Urinary bladder (tissue), 4 donors: Measurements from ENCODE around the gene ARL17A. TPM values are rescaled to one million over a fixed set of nuclear protein-coding genes. Genes with fewer than 3 reads are reported as not detected.
"Not testable (repeated sequence)": the region's sequence is repeated elsewhere in the genome, so short reads cannot be mapped to it uniquely, and the experiment has no call there.

Experiments used
- DNase-seq: peaks from one replicate; pipeline ENCODE4 v3.0.0-alpha.2; 2015; ENCODE audit errors: extremely low spot score
- H3K27ac ChIP-seq: one replicate; pipeline ENCODE4 v1.5.1; 2013; ENCODE audit warnings: low read depth, mild to moderate bottlenecking, moderate library complexity
- H3K36me3 ChIP-seq: one replicate; pipeline ENCODE4 v1.6.1; 2013; ENCODE audit warnings: mild to moderate bottlenecking, moderate library complexity; ENCODE audit not compliant: insufficient read depth
- H3K4me1 ChIP-seq: one replicate; pipeline ENCODE4 v1.6.1; 2013; ENCODE audit warnings: mild to moderate bottlenecking, moderate library complexity; ENCODE audit not compliant: insufficient read depth
- H3K4me3 ChIP-seq: one replicate; pipeline ENCODE4 v1.5.1; 2013; ENCODE audit warnings: low read depth, low read length
- WGBS: extraction: QIAGEN DNeasy Blood & Tissue Kit; methylation state at CpG from one replicate; pipeline ENCODE4 v1.1.7; 2013; 5-methylcytosine and 5-hydroxymethylcytosine counted together
- polyA plus RNA-seq: library from polyadenylated mRNA; stranded (reverse); fragments of 200-250 nt; gene quantifications from one replicate; pipeline ENCODE4 v1.2.3, GENCODE V29; 2013
- total RNA-seq: library from RNA; depleted of rRNA; stranded (reverse); fragments of >200 nt; gene quantifications from one replicate; pipeline ENCODE4 v1.2.3, GENCODE V29; 2014
- donor health status: healthy with polysubstance abuse.
- donor health status: healthy.

Gene ARL17A
- total and polyA plus RNA-seq, 2 donors = 6.0 to 12.4 TPM

GRCh38 chr17:46590157-46591146 is 11.0 kb upstream of the ARL17A start, which contains the start of gene NSF:
Gene NSF, plus strand, starts transcription at chr17:46590669. Its CDS starts 107 bp downstream, at chr17:46590776.
- WGBS = no CpG with 5 or more reads among the region's 95 CpGs
- not testable (repeated sequence) for H3K4me3 ChIP-seq, H3K27ac ChIP-seq, H3K4me1 ChIP-seq, H3K36me3 ChIP-seq, DNase-seq

- DNase-seq, H3K4me3 ChIP-seq, H3K36me3 ChIP-seq, H3K27ac ChIP-seq, H3K4me1 ChIP-seq: not testable (repeated sequence)
- WGBS = no CpG with 5 or more reads among the region's 3 CpGs
Measured at GRCh38 chr17:46585444-46585843, 6.0 kb upstream of the ARL17A start.

- H3K27ac ChIP-seq, DNase-seq, H3K4me1 ChIP-seq, H3K36me3 ChIP-seq, H3K4me3 ChIP-seq: not testable (repeated sequence)
- WGBS = 2% methylated on average over 8 of the region's 18 CpGs
Measured at GRCh38 chr17:46580082-46580481, 591 bp upstream of the ARL17A start.

GRCh38 chr17:46571796-46572195 is 7.7 kb downstream of the ARL17A start:
- H3K36me3 ChIP-seq, H3K4me1 ChIP-seq, H3K4me3 ChIP-seq, DNase-seq, H3K27ac ChIP-seq: not testable (repeated sequence)
- no CpG with 5 or more reads among the region's 4 CpGs for WGBS

- not testable (repeated sequence) for H3K36me3 ChIP-seq, H3K4me1 ChIP-seq, DNase-seq, H3K4me3 ChIP-seq, H3K27ac ChIP-seq
- WGBS = no CpG with 5 or more reads among the region's 1 CpG
Measured at GRCh38 chr17:46566980-46567379, 12.5 kb downstream of the ARL17A start.

GRCh38 chr17:46566284-46566683 is 13.2 kb downstream of the ARL17A start:
- no CpG with 5 or more reads among the region's 2 CpGs for WGBS
- not testable (repeated sequence) for H3K4me1 ChIP-seq, H3K36me3 ChIP-seq, H3K27ac ChIP-seq, H3K4me3 ChIP-seq, DNase-seq

GRCh38 chr17:46560048-46560447 is 19.4 kb downstream of the ARL17A start:
- not testable (repeated sequence) for DNase-seq, H3K4me1 ChIP-seq, H3K4me3 ChIP-seq, H3K36me3 ChIP-seq, H3K27ac ChIP-seq
- WGBS = no CpG with 5 or more reads among the region's 3 CpGs

GRCh38 chr17:46559155-46559554 is 20.3 kb downstream of the ARL17A start:
- WGBS = no CpG with 5 or more reads among the region's 20 CpGs

GRCh38 chr17:46548607-46549006 is 30.9 kb downstream of the ARL17A start:
- H3K36me3 ChIP-seq, H3K4me3 ChIP-seq, H3K27ac ChIP-seq, DNase-seq, H3K4me1 ChIP-seq: not testable (repeated sequence)
- WGBS = 96% methylated on average over 9 of the region's 10 CpGs

More at GRCh38 chr17:46559155-46559554, 20.3 kb downstream of the ARL17A start:
- DNase-seq, H3K27ac ChIP-seq, H3K4me3 ChIP-seq, H3K36me3 ChIP-seq, H3K4me1 ChIP-seq: not testable (repeated sequence)

- not testable (repeated sequence) for H3K36me3 ChIP-seq, H3K27ac ChIP-seq, DNase-seq, H3K4me1 ChIP-seq, H3K4me3 ChIP-seq
- 97% methylated on average over 22 of the region's 22 CpGs for WGBS
Measured at GRCh38 chr17:46534716-46535115, 44.8 kb downstream of the ARL17A start.

GRCh38 chr17:46512168-46512567 is 67.3 kb downstream of the ARL17A start, which contains the start of gene LRRC37A2:
Gene LRRC37A2, plus strand, starts transcription at chr17:46512468. Its CDS starts 245 bp downstream, at chr17:46512713.
- WGBS = 98% methylated on average over 3 of the region's 11 CpGs

GRCh38 chr17:46505896-46506295 is 73.6 kb downstream of the ARL17A start:
- not testable (repeated sequence) for DNase-seq, H3K36me3 ChIP-seq, H3K4me1 ChIP-seq, H3K27ac ChIP-seq, H3K4me3 ChIP-seq
- 94% methylated on average over 6 of the region's 7 CpGs for WGBS

More at GRCh38 chr17:46512168-46512567, 67.3 kb downstream of the ARL17A start, which contains the start of gene LRRC37A2:
- not testable (repeated sequence) for H3K4me1 ChIP-seq, DNase-seq, H3K36me3 ChIP-seq, H3K4me3 ChIP-seq, H3K27ac ChIP-seq

GRCh38 chr17:46499437-46500139 is 79.9 kb downstream of the ARL17A start:
- H3K36me3 ChIP-seq, H3K27ac ChIP-seq, H3K4me3 ChIP-seq, DNase-seq, H3K4me1 ChIP-seq: not testable (repeated sequence)
- WGBS = no CpG with 5 or more reads among the region's 6 CpGs
